NB4 (cell line): ENCODE data around the gene UNC79.

Experiments
- DNase-seq: peaks from one replicate; pipeline ENCODE4 v3.0.0; 2010; ENCODE audit warnings: low read depth
- H3K4me3 ChIP-seq: one replicate; pipeline ENCODE4 v1.5.1; 2011; ENCODE audit warnings: mild to moderate bottlenecking, low read depth, low read length, moderate library complexity
- CTCF ChIP-seq: IDR thresholded peaks from one replicate; pipeline ENCODE4 v1.5.1; 2012; ENCODE audit warnings: low read depth, low read length
- MAX ChIP-seq: IDR thresholded peaks from 2 replicates; pipeline ENCODE4 v1.6.1; 2011; ENCODE audit warnings: low read depth, low read length
- MYC ChIP-seq: IDR thresholded peaks from 2 replicates; pipeline ENCODE4 v1.6.1; 2011; ENCODE audit warnings: low read depth, low read length
- POLR2A ChIP-seq: IDR thresholded peaks from 2 replicates; pipeline ENCODE4 v1.6.1; 2011; ENCODE audit warnings: mild to moderate bottlenecking; ENCODE audit not compliant: insufficient read length; ENCODE audit errors: extremely low read depth

UNC79 gene

GRCh38 chr14:93655078-93655750 is 224.5 kb downstream of the UNC79 start:
- H3K4me3 ChIP-seq, result no peak overlapping the region
- peak; percentile 63 for DNase-seq
- TF ChIP-seq CTCF (peak; percentile 28), MAX (no peak), POLR2A (no peak)

- TF ChIP-seq CTCF (no peak), MAX (no peak), MYC (no peak), POLR2A (no peak)
- H3K4me3 ChIP-seq, result no peak overlapping the region
- no peak for DNase-seq
These were observed 227.1 kb downstream of the UNC79 start for GRCh38 chr14:93657875-93658274.

GRCh38 chr14:93663317-93663716 is 232.6 kb downstream of the UNC79 start:
- no peak for DNase-seq
- TF ChIP-seq POLR2A, result no peak
- TF ChIP-seq MYC, result no peak
- TF ChIP-seq CTCF, result no peak
- TF ChIP-seq MAX, result no peak
- no peak overlapping the region for H3K4me3 ChIP-seq

GRCh38 chr14:93665169-93665568 is 234.4 kb downstream of the UNC79 start:
- TF ChIP-seq MYC (no peak), MAX (no peak), POLR2A (no peak), CTCF (no peak)
- H3K4me3 ChIP-seq, result no peak overlapping the region
- DNase-seq, result no peak

- no peak for TF ChIP-seq CTCF
- no peak for DNase-seq
- no peak overlapping the region for H3K4me3 ChIP-seq
These were observed 238.9 kb downstream of the UNC79 start for GRCh38 chr14:93669632-93670031.

- TF ChIP-seq MYC (no peak), POLR2A (no peak), MAX (no peak), CTCF (no peak)
- no peak for DNase-seq
- no peak overlapping the region for H3K4me3 ChIP-seq
These were observed 243.6 kb downstream of the UNC79 start for GRCh38 chr14:93674343-93674742.
